Ectodermal cell (in vitro differentiated cells): Measurements from ENCODE around the gene MAGEB17.
"Not testable (repeated sequence)": the region's sequence is repeated elsewhere in the genome, so short reads cannot be mapped to it uniquely, and the experiment has no call there.

ENCODE experiments used
- H3K27ac ChIP-seq: 2 replicates; pipeline ENCODE4 v1.7.0; 2013; ENCODE audit warnings: mild to moderate bottlenecking, low read depth, low read length; ENCODE audit not compliant: insufficient read depth, poor library complexity, severe bottlenecking
- H3K27me3 ChIP-seq: 2 replicates; pipeline ENCODE4 v1.7.0; 2013; ENCODE audit warnings: mild to moderate bottlenecking, low read length; ENCODE audit not compliant: insufficient read depth, control insufficient read depth, poor library complexity, severe bottlenecking
- H3K36me3 ChIP-seq: one replicate; pipeline ENCODE4 v1.7.0; 2013; ENCODE audit warnings: low read length; ENCODE audit not compliant: control insufficient read depth, insufficient read depth
- H3K4me1 ChIP-seq: one replicate; pipeline ENCODE4 v1.7.0; 2013; ENCODE audit warnings: low read length; ENCODE audit not compliant: control insufficient read depth, insufficient read depth
- H3K4me3 ChIP-seq: 2 replicates; pipeline ENCODE4 v1.7.0; 2013; ENCODE audit warnings: low read depth, low read length, control low read depth; ENCODE audit not compliant: insufficient read depth
- H3K9me3 ChIP-seq: 2 replicates; pipeline ENCODE4 v1.7.0; 2013; ENCODE audit warnings: mild to moderate bottlenecking, low read length, moderate library complexity; ENCODE audit not compliant: control insufficient read depth
- WGBS, 2 experiments: methylation state at CpG; one replicate each; pipeline ENCODE4 v1.1.7; 2013; ENCODE audit warnings: missing lambda C conversion rate in 2 of 2; 5-methylcytosine and 5-hydroxymethylcytosine counted together

MAGEB17 gene

GRCh38 chrX:16137416-16138107 is 29.7 kb upstream of the MAGEB17 start:
- Histone ChIP-seq H3K9me3 (no peaks in the 10 kb centered on the region), H3K36me3 (no peaks in the 10 kb centered on the region), H3K27me3 (no peaks in the 10 kb centered on the region), H3K4me1 (no peaks in the 10 kb centered on the region), H3K4me3 (no peak overlapping the region), H3K27ac (no peak overlapping the region)

GRCh38 chrX:16138108-16138427 is 29.2 kb upstream of the MAGEB17 start:
- Histone ChIP-seq H3K4me3 (no peak overlapping the region), H3K9me3 (no peaks in the 10 kb centered on the region), H3K4me1 (no peaks in the 10 kb centered on the region), H3K27me3 (no peaks in the 10 kb centered on the region), H3K36me3 (no peaks in the 10 kb centered on the region), H3K27ac (no peak overlapping the region)
- whole genome bisulfite sequencing, 2 experiments, result 47 to 50% methylated on average over 1 of the region's 1 CpG

GRCh38 chrX:16140448-16140847 is 26.8 kb upstream of the MAGEB17 start:
- no peak overlapping the region for H3K27ac ChIP-seq
- H3K36me3 ChIP-seq, result no peaks in the 10 kb centered on the region
- WGBS, 2 experiments, result 86 to 90% methylated on average over 4 of the region's 4 CpGs
- H3K4me1 ChIP-seq, result no peaks in the 10 kb centered on the region
- no peaks in the 10 kb centered on the region for H3K27me3 ChIP-seq
- no peak overlapping the region for H3K4me3 ChIP-seq
- no peaks in the 10 kb centered on the region for H3K9me3 ChIP-seq

GRCh38 chrX:16140983-16141382 is 26.3 kb upstream of the MAGEB17 start:
- no peak overlapping the region for H3K4me3 ChIP-seq
- H3K27me3 ChIP-seq, result no peaks in the 10 kb centered on the region
- no peaks in the 10 kb centered on the region for H3K36me3 ChIP-seq
- H3K27ac ChIP-seq, result no peak overlapping the region
- no peaks in the 10 kb centered on the region for H3K4me1 ChIP-seq
- no peaks in the 10 kb centered on the region for H3K9me3 ChIP-seq

GRCh38 chrX:16141422-16142245 is 25.6 kb upstream of the MAGEB17 start:
- 94 to 96% methylated on average over 1 to 2 of the region's 4 CpGs for WGBS, 2 experiments
- no peaks in the 10 kb centered on the region for H3K4me1 ChIP-seq
- no peaks in the 10 kb centered on the region for H3K36me3 ChIP-seq
- H3K4me3 ChIP-seq, result no peak overlapping the region
- H3K27ac ChIP-seq, result no peak overlapping the region
- no peaks in the 10 kb centered on the region for H3K27me3 ChIP-seq
- no peaks in the 10 kb centered on the region for H3K9me3 ChIP-seq

- Histone ChIP-seq H3K4me3 (no peak overlapping the region), H3K4me1 (no peaks in the 10 kb centered on the region), H3K27ac (no peak overlapping the region)
These were observed 25.1 kb upstream of the MAGEB17 start for GRCh38 chrX:16142246-16142558.

GRCh38 chrX:16143968-16144367 is 23.3 kb upstream of the MAGEB17 start:
- Histone ChIP-seq H3K27me3 (no peaks in the 10 kb centered on the region), H3K9me3 (no peaks in the 10 kb centered on the region), H3K36me3 (no peaks in the 10 kb centered on the region), H3K27ac (no peak overlapping the region), H3K4me1 (no peaks in the 10 kb centered on the region), H3K4me3 (no peak overlapping the region)

More at GRCh38 chrX:16142246-16142558, 25.1 kb upstream of the MAGEB17 start:
- Histone ChIP-seq H3K36me3 (no peaks in the 10 kb centered on the region), H3K9me3 (no peaks in the 10 kb centered on the region), H3K27me3 (no peaks in the 10 kb centered on the region)

GRCh38 chrX:16144420-16144819 is 22.9 kb upstream of the MAGEB17 start:
- H3K4me3 ChIP-seq, result no peak overlapping the region

GRCh38 chrX:16145093-16145492 is 22.2 kb upstream of the MAGEB17 start:
- H3K4me1 ChIP-seq, H3K27me3 ChIP-seq, H3K4me3 ChIP-seq, H3K36me3 ChIP-seq, H3K9me3 ChIP-seq, H3K27ac ChIP-seq: not testable (repeated sequence)
- WGBS, 2 experiments, result 91 to 100% methylated on average over 1 of the region's 1 CpG

More at GRCh38 chrX:16144420-16144819, 22.9 kb upstream of the MAGEB17 start:
- 90 to 100% methylated on average over 1 to 2 of the region's 2 CpGs for WGBS, 2 experiments
- Histone ChIP-seq H3K27ac (no peak overlapping the region), H3K27me3 (no peaks in the 10 kb centered on the region), H3K36me3 (no peaks in the 10 kb centered on the region), H3K4me1 (no peaks in the 10 kb centered on the region), H3K9me3 (no peaks in the 10 kb centered on the region)

- Histone ChIP-seq H3K27ac (no peak overlapping the region), H3K27me3 (no peaks in the 10 kb centered on the region), H3K4me1 (no peaks in the 10 kb centered on the region), H3K4me3 (no peak overlapping the region), H3K9me3 (no peaks in the 10 kb centered on the region), H3K36me3 (no peaks in the 10 kb centered on the region)
These were observed 21.6 kb upstream of the MAGEB17 start for GRCh38 chrX:16145656-16146055.
